ENCODE results near the gene KCNA2.
A peak's percentile ranks its signal among the peaks of the same experiment; 100 is the strongest.

KCNA2 gene

DNA sequence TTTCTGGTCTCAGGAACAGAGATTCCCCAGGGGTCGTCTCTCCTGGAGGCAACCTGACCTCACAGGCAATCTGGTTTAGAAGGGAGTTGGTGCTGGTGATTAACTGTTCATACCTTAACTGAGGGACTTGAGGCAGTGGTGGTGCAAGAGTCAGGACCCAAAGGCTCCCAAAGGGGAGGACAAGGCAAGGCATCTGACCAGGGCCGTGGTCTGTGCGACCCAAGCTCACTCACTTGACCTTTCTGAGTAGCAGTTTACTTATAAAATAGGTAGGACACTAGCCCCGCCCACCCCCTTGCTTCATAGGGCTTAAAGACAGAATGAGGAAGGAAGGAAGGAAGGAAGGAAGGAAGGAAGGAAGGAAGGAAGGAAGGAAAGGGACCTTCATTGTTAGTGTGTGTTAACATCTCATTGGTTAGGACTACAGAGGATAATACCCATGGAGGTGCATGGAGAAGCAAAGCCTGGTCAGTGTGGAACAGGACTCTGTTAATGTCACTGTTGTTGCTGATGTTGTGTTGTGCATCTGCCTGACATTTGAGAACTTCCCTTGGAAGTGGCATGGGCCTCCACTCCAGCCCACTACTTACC is 4.6 kb upstream of the KCNA2 start:
- TF ChIP-seq, protein P1, sequence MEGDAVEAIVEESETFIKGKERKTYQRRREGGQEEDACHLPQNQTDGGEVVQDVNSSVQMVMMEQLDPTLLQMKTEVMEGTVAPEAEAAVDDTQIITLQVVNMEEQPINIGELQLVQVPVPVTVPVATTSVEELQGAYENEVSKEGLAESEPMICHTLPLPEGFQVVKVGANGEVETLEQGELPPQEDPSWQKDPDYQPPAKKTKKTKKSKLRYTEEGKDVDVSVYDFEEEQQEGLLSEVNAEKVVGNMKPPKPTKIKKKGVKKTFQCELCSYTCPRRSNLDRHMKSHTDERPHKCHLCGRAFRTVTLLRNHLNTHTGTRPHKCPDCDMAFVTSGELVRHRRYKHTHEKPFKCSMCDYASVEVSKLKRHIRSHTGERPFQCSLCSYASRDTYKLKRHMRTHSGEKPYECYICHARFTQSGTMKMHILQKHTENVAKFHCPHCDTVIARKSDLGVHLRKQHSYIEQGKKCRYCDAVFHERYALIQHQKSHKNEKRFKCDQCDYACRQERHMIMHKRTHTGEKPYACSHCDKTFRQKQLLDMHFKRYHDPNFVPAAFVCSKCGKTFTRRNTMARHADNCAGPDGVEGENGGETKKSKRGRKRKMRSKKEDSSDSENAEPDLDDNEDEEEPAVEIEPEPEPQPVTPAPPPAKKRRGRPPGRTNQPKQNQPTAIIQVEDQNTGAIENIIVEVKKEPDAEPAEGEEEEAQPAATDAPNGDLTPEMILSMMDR (IDR thresholded peaks at IDR 0.05; ENCODE audit: borderline replicate concordance, control extremely low read depth, extremely low read depth, insufficient read depth, missing control alignments), result no peak
- in situ Hi-C loops (cut with MboI; ENCODE audit: low sequenced_read_pairs, unreplicated experiment), result loop anchor here (10.0 kb wide), 1 partner anchor 374 kb away; no protein-coding TSS in a partner anchor
- DNase-seq (ENCODE audit: low spot score), result no peak

DNA sequence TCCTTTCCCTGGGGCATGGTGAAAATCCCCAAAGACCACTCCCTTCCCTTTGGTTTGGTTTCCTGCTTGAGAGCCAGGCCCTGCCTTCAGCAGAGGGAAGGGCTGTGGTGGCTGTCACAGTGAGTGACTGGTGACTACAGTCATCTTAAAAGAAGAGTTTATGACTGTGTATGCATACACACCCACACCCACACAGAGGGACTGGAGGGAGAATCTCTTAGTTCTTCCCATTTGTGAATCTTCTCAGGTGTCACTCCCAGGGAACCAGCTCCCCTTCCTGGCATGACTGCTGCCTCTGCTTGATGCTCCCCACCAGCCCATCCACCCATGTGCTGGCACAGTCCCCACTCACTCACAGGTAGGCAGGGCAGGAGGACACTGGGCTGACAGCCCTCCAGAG is 3.9 kb upstream of the KCNA2 start:
- in situ Hi-C loops (cut with MboI; ENCODE audit: low sequenced_read_pairs, unreplicated experiment), result loop anchor here (10.0 kb wide), 1 partner anchor 375 kb away; no protein-coding TSS in a partner anchor
- TF ChIP-seq, protein P1 (IDR thresholded peaks at IDR 0.05; ENCODE audit: borderline replicate concordance, control extremely low read depth, extremely low read depth, insufficient read depth, missing control alignments), result no peak
- no peak for DNase-seq (ENCODE audit: low spot score)

DNA sequence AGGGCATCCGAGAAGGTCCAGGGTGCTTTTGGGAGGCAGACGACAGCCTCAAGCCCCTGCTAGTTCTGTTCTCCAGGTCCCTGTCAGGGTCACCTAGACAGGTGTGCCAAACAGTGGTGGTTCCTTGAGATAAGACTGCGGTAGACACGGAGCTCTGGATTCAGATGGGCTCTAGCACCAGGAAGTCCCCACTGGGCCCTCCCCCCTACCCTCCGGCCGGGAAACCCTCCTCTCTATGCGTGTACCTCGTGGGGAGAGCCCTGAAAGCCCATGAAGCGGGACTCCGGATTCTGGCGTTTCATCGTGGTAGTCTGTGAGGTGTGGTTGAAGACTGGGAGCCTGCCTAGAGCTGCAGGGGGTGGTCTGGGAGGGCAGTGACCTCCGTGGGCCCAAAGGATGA is 2.1 kb upstream of the KCNA2 start:
- in situ Hi-C loops (cut with MboI; ENCODE audit: low sequenced_read_pairs, unreplicated experiment), result no loop called here
- TF ChIP-seq, protein P1 (IDR thresholded peaks at IDR 0.05; ENCODE audit: borderline replicate concordance, control extremely low read depth, extremely low read depth, insufficient read depth, missing control alignments), result no peak
- no peak for DNase-seq (ENCODE audit: low spot score)

DNA sequence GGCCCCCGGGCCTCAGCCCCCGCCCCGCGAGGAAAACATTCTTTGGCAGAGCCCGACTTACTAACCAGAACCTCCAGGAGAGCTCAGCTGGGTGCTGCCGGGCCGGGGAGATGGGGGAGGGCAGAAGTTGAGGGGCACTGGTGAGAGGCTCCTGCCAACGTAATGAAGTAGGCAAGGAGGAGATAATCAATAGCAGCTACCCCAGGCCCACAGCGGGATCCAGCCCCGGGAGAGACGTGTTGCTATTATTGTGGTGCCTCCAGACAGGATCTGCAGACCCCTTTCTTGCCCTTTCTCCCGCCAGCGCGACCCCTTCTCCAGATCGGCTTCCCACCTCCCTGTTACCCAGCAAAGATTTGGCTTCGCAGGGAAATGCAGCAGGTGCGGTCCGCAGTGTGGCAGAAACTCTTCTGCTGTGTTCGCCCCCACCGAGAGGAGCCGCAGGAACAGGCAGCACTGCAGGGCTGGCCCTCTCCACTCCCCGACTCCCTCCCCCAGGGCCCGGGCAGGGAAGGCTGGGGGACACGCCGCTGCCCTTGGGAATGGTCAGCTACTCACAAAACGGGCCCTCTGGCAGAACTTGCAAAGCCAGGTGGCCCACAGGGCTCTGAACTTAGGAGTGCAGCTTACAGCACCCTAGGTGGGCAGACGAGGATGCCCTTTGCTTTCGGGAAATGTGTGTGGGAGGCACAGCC is 1.5 kb upstream of the KCNA2 start:
- TF ChIP-seq, protein P1 (IDR thresholded peaks at IDR 0.05; ENCODE audit: borderline replicate concordance, control extremely low read depth, extremely low read depth, insufficient read depth, missing control alignments), result no peak
- in situ Hi-C loops (cut with MboI; ENCODE audit: low sequenced_read_pairs, unreplicated experiment), result no loop called here
- DNase-seq (ENCODE audit: low spot score), result no peak

DNA sequence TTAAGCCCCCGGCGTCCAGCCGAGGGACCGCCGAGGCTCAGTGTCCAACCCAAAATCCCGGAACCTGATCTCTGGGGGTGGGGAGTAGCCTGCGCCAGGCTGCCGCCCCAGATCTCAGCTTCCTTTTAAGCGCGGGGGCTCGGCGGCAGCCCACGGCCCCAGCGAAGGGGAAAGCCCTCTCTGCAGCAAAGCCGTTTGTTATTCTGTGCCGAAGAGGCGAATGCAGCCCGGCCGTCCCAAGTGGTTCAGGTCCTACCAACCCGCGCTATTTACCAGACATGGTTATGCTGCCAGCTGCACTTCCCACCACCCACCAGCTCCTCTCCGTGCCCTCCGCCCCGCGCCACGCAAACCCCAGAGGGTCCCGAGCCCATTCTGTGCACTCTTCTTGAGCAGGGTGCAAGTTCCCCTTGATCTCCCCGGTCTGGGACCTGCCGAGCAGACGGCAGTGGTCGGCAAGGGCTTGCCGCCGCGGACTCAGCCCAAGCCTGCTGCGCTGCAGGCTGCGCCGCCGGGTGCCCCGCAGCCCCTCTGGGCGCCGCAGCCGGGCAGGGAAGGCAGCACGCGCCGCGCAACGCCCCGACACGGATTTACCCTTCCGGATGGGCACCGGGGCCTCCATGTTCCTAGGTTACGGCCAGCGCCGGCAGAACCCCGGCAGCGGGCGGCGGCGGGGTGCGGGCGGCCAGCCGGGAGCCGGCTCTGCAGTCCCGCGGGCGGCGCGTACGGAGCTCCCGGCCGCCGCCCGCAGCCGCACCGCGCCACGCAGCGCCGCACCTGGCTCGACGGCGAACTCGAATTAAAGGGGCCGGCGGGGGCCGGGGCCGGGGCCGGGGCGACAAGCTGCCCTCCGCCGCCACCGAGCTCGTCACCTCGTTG is 738 bp upstream of the KCNA2 start:
- TF ChIP-seq, protein P1 (IDR thresholded peaks at IDR 0.05; ENCODE audit: borderline replicate concordance, control extremely low read depth, extremely low read depth, insufficient read depth, missing control alignments), result no peak
- DNase-seq (ENCODE audit: low spot score), result peak; percentile 44
- in situ Hi-C loops (cut with MboI; ENCODE audit: low sequenced_read_pairs, unreplicated experiment), result no loop called here

DNA sequence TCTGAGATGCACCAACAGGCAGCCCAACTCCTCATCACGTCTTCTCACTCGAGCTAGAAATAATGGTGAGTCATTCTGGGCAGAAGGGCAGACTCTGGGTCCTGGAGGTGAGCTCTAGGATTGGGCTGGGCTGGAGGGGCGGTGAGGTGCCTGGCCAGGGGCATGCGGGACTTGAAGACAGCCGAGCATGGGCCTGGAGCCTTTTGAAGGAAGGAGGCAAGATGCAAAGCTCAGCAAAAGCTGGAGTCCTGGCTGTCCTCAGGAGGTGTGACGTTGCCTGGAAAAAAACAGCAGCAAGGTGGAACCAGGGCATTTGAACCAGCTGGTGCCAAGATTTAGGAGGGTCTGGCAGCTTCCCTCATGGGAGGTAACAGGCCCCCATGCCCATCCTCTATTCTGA is 712 bp downstream of the KCNA2 start:
- TF ChIP-seq, protein P1 (IDR thresholded peaks at IDR 0.05; ENCODE audit: borderline replicate concordance, control extremely low read depth, extremely low read depth, insufficient read depth, missing control alignments), result no peak
- in situ Hi-C loops (cut with MboI; ENCODE audit: low sequenced_read_pairs, unreplicated experiment), result no loop called here
- no peak for DNase-seq (ENCODE audit: low spot score)
